Heart left ventricle (tissue), 13 donors: Measurements from ENCODE around the gene SPA17.

ENCODE experiments used
- CTCF ChIP-seq, 12 donors: fragments of 200-600 bp; sonication (generic) in 4 of 12; IDR thresholded peaks; one replicate each; pipeline versions ENCODE4 v1.5.0 to v1.8.0; 2018 to 2022; ENCODE audit warnings: antibody characterized with exemption in 12 of 12, mild to moderate bottlenecking in 5 of 12
- POLR2A ChIP-seq, 2 donors: fragments of 450-650 bp; IDR thresholded peaks; one replicate each; pipeline ENCODE4 v1.6.1; 2017; ENCODE audit warnings: antibody characterized with exemption in 2 of 2, mild to moderate bottlenecking in 2 of 2, moderate library complexity in 2 of 2
- donor health status: ischemic (EF 13 %, LVEDD 7.1; RV severe dilation, severe dysfunction).
- donor health status: DM: no; HTN: yes; CAD: no.
- donor health status: DM: no; HTN: no; CAD: no.
- donor health status: ischemic (EF 25% LVEDD 6.9; RV normal size, moderate dysfunction).
- donor health status: ischemic (EF 25% LVEDD 5.7; RV mildly dilated, moderate dysfunction).
- donor health status: ischemic (EF 35%, LVEDD 5.7; RV mildly dilated, moderate dysfunction).
- donor health status: nonischemic (EF 11% LVEDD 7.7; RV severe dilation, severe dysfunction).
- donor health status: DM: yes; HTN: yes; CAD: no.
- donor health status: PGD.
- donor health status: ischemic (EF 29% LVEDD 5.4; RV normal size, mild dysfunction).
- donor health status: nonischemic (EF 23%, LVEDD 6.1; RV moderate dilation, normal function).

GRCh38 chr11:124707829-124708228 is 34.1 kb downstream of the SPA17 start:
- TF ChIP-seq CTCF (IDR thresholded peaks at IDR 0.05) = no peak
- no peak for TF ChIP-seq POLR2A (IDR thresholded peaks at IDR 0.05)
